ENCODE results near the gene GALNT2.

Gene GALNT2

GRCh38 chr1:230077436-230078213 lies 10.6 kb downstream of the GALNT2 start:
- TF ChIP-seq ZFX (IDR thresholded peaks at IDR 0.05; ENCODE audit: borderline replicate concordance) (no peak), CTCF (IDR thresholded peaks at IDR 0.05) (no peak)
- H3K27ac ChIP-seq, result no peak overlapping the region

- H3K27ac ChIP-seq, result no peak overlapping the region
- TF ChIP-seq CTCF (IDR thresholded peaks at IDR 0.05) (no peak), ZFX (IDR thresholded peaks at IDR 0.05; ENCODE audit: borderline replicate concordance) (no peak)
Observed at GRCh38 chr1:230079199-230080024, 12.4 kb downstream of the GALNT2 start.

- H3K27ac ChIP-seq, result no peak overlapping the region
Observed at GRCh38 chr1:230080822-230081221, 13.8 kb downstream of the GALNT2 start.

GRCh38 chr1:230081751-230082150 lies 14.7 kb downstream of the GALNT2 start:
- no peak for TF ChIP-seq CTCF (IDR thresholded peaks at IDR 0.05)
- H3K27ac ChIP-seq, result no peak overlapping the region

More at GRCh38 chr1:230080822-230081221, 13.8 kb downstream of the GALNT2 start:
- no peak for TF ChIP-seq CTCF (IDR thresholded peaks at IDR 0.05)
- TF ChIP-seq ZFX (IDR thresholded peaks at IDR 0.05; ENCODE audit: borderline replicate concordance), result no peak

GRCh38 chr1:230082211-230082610 lies 15.2 kb downstream of the GALNT2 start:
- TF ChIP-seq ZFX (IDR thresholded peaks at IDR 0.05; ENCODE audit: borderline replicate concordance) (no peak), CTCF (IDR thresholded peaks at IDR 0.05) (no peak)
- H3K27ac ChIP-seq, result no peak overlapping the region

GRCh38 chr1:230083053-230083452 lies 16.0 kb downstream of the GALNT2 start:
- H3K27ac ChIP-seq, result no peak overlapping the region
- TF ChIP-seq CTCF (IDR thresholded peaks at IDR 0.05), result no peak
- no peak for TF ChIP-seq ZFX (IDR thresholded peaks at IDR 0.05; ENCODE audit: borderline replicate concordance)
